Activated CD8-positive, alpha-beta memory T cell treated with anti-CD3 and anti-CD28 coated beads for 48 hours (primary cell): ENCODE data around the gene IRAG1.
A peak's percentile ranks its signal among the peaks of the same experiment; 100 is the strongest.

ENCODE experiments used
- DNase-seq, 3 experiments: peaks; one replicate each; pipeline ENCODE4 v3.0.0-alpha.2; 2020; ENCODE audit warnings: low read depth in 2 of 3, low spot score in 2 of 3

The IRAG1 gene, protein sequence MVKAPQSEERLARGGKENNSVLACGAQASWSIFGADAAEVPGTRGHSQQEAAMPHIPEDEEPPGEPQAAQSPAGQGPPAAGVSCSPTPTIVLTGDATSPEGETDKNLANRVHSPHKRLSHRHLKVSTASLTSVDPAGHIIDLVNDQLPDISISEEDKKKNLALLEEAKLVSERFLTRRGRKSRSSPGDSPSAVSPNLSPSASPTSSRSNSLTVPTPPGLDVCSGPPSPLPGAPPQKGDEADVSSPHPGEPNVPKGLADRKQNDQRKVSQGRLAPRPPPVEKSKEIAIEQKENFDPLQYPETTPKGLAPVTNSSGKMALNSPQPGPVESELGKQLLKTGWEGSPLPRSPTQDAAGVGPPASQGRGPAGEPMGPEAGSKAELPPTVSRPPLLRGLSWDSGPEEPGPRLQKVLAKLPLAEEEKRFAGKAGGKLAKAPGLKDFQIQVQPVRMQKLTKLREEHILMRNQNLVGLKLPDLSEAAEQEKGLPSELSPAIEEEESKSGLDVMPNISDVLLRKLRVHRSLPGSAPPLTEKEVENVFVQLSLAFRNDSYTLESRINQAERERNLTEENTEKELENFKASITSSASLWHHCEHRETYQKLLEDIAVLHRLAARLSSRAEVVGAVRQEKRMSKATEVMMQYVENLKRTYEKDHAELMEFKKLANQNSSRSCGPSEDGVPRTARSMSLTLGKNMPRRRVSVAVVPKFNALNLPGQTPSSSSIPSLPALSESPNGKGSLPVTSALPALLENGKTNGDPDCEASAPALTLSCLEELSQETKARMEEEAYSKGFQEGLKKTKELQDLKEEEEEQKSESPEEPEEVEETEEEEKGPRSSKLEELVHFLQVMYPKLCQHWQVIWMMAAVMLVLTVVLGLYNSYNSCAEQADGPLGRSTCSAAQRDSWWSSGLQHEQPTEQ

GRCh38 chr11:10693509-10694081 is at the start of gene IRAG1:
TSS of gene IRAG1 (minus strand) at chr11:10693755. CDS start at chr11:10693602, 153 bp downstream.
- DNase-seq = no peak

DNA sequence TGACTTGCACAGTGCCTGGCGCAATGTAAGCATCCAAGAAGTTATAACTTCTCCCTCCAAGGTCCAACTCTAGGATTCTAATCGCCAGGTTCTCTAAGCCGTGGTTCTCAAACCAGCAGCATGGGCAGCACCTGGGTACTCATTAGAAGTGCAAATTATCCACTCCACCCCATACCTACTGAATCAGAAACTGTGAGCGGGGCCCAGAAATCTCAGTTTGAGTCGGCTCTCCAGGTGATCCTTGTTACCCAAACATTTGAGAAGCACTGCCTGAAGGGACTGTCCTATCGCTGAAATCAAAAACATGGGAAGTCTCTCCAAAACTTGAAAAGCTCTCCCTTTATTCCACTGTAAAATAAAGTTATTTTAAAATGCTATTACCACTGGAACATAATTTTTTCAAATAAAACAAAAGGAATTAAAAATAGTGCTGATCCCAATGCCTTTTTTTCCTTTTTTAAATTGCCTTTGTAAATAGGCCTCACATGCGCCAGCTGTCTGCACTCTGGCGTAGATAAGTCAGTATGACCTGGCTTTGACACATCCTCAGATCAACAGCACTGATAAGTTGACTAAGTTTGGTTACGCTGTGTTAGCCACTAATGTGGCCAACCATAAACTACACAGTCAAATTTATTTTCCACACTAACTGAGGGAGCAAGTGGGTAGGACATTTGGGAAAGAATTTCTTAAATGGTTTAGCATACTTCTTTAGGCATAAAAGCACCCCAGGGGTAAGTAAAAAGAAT is 49.1 kb upstream of the IRAG1 start:
- no peak for DNase-seq

DNA sequence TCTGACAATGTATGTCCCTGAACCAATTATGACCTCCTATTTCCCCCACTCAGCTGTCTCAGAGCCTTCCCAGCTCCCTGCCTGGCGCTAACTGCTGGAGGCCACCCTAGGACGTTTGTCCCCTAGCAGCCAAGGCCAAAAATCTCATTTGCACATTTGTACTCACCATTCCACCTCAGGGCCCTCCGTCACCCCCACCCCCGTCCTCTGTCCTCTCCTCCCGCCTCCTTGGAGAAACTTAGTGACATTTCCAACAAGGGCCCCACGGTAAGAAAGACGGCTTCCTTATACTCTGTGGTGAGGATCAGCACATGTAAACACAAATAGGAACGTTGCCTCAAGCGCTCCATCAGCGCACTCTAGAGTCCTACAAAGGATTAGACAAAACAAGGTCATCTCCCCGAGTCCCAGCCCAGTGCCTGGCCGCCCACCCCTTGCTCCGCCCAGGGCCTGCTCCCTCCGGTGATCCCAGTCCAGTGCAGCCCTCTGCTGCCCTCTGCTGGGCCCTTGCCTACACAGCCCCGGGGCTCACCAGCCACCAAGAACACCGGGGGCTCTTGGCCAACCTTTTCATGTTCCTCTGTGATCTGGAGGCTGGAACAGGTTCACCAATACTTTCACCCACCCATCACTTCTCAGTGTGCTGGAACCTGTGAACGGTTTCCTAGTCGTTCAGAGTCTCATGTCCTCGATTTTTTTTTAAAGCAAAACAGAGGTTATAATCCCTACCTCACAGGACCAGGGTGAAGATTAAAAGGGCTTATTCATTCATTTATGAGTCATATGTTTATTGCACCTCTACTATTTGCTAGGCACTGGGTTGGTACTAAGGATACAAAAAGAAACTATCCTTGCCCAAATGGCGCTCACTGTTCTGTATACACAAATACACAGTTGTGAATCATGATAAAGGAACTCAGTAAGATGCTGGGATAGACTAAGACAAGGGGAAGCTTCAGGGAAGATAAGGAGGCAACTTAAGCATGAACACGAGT is 42.2 kb upstream of the IRAG1 start:
- peak; percentile 72 to 86 (median 76) for DNase-seq

GRCh38 chr11:10731064-10731680 is 37.6 kb upstream of the IRAG1 start:
- DNase-seq = no peak

DNA sequence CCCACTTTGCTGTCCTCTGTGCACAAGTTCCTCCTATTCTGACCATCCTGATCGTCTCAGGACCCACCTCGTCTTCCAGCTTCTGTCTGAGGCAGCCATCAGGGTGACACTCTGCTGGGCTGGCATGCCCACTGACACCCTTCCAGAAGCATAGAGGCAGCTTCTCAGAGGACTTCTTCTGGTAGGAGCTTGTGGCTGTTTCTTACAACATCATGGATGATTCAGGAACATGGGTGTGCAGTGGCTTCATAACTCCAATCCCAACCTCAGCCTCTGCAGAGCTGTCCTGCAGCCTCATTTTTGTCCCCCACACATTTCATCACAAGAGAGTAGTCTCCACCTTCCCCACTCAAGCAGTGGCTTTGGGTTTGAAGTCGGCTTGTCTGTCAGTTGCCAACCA is 36.6 kb upstream of the IRAG1 start:
- no peak for DNase-seq

GRCh38 chr11:10728789-10729472 is 35.4 kb upstream of the IRAG1 start:
- no peak for DNase-seq

DNA sequence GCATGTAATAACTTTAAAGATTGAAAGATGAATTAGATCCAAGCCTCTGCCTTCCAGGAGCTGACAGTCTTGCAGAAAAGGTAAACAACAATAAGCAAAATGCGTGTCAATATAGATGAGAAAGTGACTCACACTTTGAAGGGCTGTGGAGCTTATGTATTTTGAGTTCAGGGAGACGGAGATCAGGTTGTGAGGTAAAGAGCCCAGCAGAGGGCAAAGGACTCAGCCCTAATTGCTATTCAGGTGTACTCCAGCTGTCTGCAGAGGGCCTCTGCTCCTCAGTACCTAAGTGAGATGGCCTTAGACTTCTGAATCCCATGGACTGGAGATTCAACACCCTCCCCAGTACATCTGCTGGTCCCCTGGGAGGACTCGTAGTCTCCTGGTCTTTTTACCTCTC is 34.6 kb upstream of the IRAG1 start:
- DNase-seq = no peak

DNA sequence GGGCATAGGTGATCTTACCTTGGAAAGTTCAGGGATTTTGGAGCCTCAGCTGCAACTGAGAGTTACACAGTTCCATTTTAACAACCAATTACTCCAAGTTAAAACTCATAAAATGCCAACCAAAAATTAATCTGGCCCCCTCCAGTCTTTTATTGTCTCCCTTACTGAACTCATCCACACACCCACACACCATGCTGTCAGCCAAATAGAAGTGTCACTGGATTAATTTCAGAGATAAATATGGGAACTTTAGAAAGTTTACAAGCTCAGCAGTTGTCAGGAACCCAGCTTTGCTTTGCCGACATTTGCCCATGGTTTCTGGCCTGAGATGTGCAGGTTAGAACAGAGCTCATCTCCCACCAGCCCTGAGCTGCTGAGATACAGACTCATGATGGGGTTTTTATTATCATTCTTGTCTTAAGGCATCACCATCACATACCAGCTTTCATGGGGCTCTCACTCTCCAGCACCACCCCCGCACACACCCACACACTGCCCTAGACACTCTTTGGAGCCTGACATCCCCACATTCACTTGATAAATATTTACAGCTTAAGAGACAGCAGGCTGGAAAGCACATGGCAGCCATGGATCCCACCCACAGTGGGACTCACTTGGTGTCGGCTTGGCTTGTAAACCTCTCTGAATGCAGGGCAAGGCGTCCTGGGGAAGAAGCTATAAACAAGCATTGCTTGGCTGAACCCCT is 33.7 kb upstream of the IRAG1 start:
- DNase-seq = no peak

DNA sequence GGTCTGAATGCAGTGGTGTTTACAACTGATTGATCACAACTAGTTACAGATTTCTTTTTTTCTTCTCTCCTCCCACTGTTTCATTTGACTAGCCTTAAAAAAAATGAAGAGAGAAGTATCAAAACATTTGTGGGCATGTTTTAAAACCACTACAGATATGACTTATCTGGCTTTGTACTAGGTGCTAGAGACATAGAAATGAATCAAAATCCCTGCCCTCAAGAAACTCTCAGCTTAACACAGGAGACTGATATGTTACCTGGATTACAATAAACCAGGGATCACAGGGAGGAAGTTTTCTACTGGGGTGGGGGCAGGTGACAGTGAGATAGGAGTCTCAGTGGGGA is 32.3 kb upstream of the IRAG1 start:
- DNase-seq = no peak

GRCh38 chr11:10725114-10725906 is 31.8 kb upstream of the IRAG1 start:
- no peak for DNase-seq

GRCh38 chr11:10722307-10722706 is 28.8 kb upstream of the IRAG1 start:
- DNase-seq = no peak

DNA sequence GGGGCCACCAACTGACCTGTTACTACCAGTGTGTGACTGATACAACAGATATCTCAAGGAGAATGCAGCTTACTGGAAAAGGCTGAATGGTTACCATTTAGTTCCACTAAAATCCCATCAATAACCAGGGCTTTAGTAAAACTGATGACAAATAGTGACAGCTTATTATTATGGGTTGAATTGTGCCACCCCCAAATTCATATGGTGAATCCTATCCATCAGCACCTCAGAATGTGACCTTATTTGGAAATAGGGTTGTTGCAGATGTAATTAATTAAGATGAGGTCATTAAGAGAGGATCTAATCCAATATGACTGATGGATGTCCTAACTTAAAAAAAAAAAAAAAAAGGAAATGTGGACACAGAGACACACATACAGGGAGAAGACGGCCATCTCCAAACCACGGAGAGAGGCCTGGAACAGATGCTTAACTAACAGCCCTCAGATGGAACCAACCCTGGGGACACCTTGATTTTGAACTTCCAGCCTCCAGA is 27.4 kb upstream of the IRAG1 start:
- no peak for DNase-seq

DNA sequence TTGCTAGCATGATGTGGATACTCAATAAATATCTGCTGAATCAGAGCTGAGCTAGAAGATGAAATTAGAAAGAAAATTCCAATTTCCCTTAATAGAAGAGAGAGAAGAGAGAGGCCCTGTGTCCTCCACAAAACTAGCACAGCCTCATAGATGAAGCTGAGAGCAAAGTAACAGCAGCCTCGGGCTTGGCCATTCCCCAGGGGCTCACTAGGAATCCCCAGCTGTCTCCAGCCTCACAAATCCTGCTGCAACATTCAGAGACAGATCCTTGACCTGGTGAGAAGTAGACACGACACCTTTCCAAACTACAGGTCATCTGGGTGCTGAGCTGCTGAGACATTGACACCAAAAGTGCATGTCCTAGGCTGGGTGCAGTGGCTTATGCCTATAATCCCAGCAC is 26.1 kb upstream of the IRAG1 start:
- no peak for DNase-seq

DNA sequence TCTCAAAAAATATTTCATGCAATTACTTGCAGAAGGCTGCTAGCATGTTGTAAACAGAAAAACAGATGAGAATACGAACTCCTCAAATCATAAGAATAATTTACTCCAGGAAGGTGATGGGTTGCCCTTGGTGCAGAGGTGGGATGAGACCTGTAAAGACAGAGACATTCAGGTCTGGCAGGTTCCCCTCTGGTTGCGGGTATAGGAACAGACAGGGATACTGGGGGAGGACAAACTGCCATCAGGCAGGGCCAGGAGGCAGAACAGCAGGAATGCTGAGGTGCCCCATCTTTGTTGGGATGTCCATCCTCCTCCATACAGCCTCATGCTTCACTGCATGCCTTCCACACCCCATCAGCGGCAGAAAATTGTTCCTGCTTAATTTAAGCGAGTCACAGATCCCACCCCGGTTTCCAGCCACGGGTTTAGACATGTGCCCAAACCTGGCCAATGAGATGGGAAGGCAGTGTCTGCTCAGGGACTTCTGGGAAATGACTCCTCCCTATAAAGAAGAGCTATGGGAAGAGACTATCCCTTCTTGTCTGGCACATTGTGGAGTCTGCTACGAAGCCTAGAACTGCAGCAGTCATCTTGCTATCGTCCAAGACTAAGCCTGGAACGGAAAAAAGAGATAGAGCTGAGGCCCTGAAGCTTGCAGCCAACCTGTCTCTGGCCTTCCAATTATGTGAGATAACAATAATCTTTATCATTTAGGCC is 23.1 kb upstream of the IRAG1 start:
- DNase-seq = no peak

GRCh38 chr11:10716122-10716521 is 22.6 kb upstream of the IRAG1 start:
- no peak for DNase-seq

DNA sequence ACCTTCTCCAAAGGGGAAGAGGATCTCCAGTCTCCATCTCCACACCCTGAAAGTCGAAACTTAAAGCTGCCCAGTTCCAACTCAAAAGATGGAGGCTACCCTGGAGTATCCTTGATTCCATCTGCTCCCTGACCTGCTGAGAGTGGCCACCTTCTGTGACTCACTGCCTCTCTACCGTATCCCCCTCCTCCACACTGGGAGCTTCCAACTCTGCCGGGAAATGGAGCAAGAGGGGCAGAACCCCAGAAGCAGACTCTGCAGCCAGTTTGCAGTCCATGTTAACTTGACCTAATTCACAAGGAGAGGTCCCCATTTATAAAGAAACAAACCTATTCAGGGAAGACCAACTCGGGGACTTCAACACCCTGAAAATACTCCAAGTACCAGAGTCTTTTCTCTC is 22.0 kb upstream of the IRAG1 start:
- DNase-seq = no peak
